Neuronal stem cell (in vitro differentiated cells): ENCODE results near the gene PCDH17.
A peak's percentile ranks its signal among the peaks of the same experiment; 100 is the strongest.

Experiments used
- DNase-seq: peaks from one replicate; pipeline ENCODE4 v3.0.0-alpha.2; 2013; ENCODE audit warnings: low spot score
- H2AFZ ChIP-seq: one replicate; pipeline ENCODE4 v1.6.1; 2013; ENCODE audit warnings: mild to moderate bottlenecking, low read length, inconsistent platforms
- H2AK5ac ChIP-seq: 2 replicates; pipeline ENCODE4 v1.6.1; 2013; ENCODE audit warnings: low read depth, mild to moderate bottlenecking, inconsistent platforms, low read length, moderate library complexity, mixed read lengths
- H2BK120ac ChIP-seq: 2 replicates; pipeline ENCODE4 v1.6.1; 2013; ENCODE audit warnings: low read depth, mild to moderate bottlenecking, inconsistent platforms, low read length, moderate library complexity, mixed read lengths
- H2BK12ac ChIP-seq: one replicate; pipeline ENCODE4 v1.6.1; 2013; ENCODE audit warnings: low read length, inconsistent platforms
- H2BK15ac ChIP-seq: 2 replicates; pipeline ENCODE4 v1.6.1; 2013; ENCODE audit warnings: mild to moderate bottlenecking, low read length, inconsistent platforms, mixed read lengths
- H2BK5ac ChIP-seq: one replicate; pipeline ENCODE4 v1.6.1; 2013; ENCODE audit warnings: inconsistent platforms, mild to moderate bottlenecking, low read length, moderate library complexity
- H3K14ac ChIP-seq: one replicate; pipeline ENCODE4 v1.6.1; 2013; ENCODE audit warnings: low read length, inconsistent platforms
- H3K18ac ChIP-seq: 2 replicates; pipeline ENCODE4 v1.6.1; 2013; ENCODE audit warnings: low read length, inconsistent platforms
- H3K23ac ChIP-seq: 2 replicates; pipeline ENCODE4 v1.6.1; 2013; ENCODE audit warnings: low read depth, mild to moderate bottlenecking, mixed read lengths, low read length, inconsistent platforms; ENCODE audit not compliant: poor library complexity
- H3K27ac ChIP-seq: replicated peaks from 3 replicates; pipeline ENCODE4 v1.5.1; 2013; ENCODE audit warnings: low read length, inconsistent platforms
- H3K27me3 ChIP-seq, 3 experiments: 2 replicates each; pipeline ENCODE4 v1.6.1; 2013; ENCODE audit warnings: low read length in 3 of 3, mild to moderate bottlenecking in 2 of 3, inconsistent platforms in 1 of 3, low read depth in 1 of 3, mixed read lengths in 1 of 3, moderate library complexity in 1 of 3; ENCODE audit not compliant: control insufficient read depth in 3 of 3, insufficient read depth in 3 of 3
- H3K36me3 ChIP-seq, 2 donors: replicated peaks in 1 of 2; 2 replicates each; pipeline ENCODE4 v1.6.1; 2013; ENCODE audit warnings: low read length in 2 of 2; ENCODE audit not compliant: control insufficient read depth in 2 of 2, insufficient read depth in 2 of 2
- H3K4ac ChIP-seq: 2 replicates; pipeline ENCODE4 v1.6.1; 2013; ENCODE audit warnings: inconsistent platforms, mild to moderate bottlenecking, low read length, moderate library complexity
- H3K4me1 ChIP-seq, 2 donors: 1 replicate in 1 of 2; 2 replicates in 1 of 2; pipeline ENCODE4 v1.6.1; 2013; ENCODE audit warnings: low read length in 2 of 2, low read depth in 1 of 2; ENCODE audit not compliant: control insufficient read depth in 2 of 2, insufficient read depth in 1 of 2
- H3K4me2 ChIP-seq: one replicate; pipeline ENCODE4 v1.6.1; 2013; ENCODE audit warnings: mild to moderate bottlenecking, low read length, inconsistent platforms; ENCODE audit not compliant: insufficient read depth, poor library complexity, severe bottlenecking
- H3K4me3 ChIP-seq, 2 donors: 2 replicates each; pipeline ENCODE4 v1.5.1; 2013; ENCODE audit warnings: low read length in 2 of 2, mild to moderate bottlenecking in 2 of 2, inconsistent platforms in 1 of 2, moderate library complexity in 1 of 2
- H3K79me1 ChIP-seq: one replicate; pipeline ENCODE4 v1.6.1; 2013; ENCODE audit warnings: low read depth, mild to moderate bottlenecking, inconsistent platforms, low read length, moderate library complexity
- H3K9ac ChIP-seq: one replicate; pipeline ENCODE4 v1.6.1; 2013; ENCODE audit warnings: mild to moderate bottlenecking, low read depth, low read length, inconsistent platforms; ENCODE audit not compliant: poor library complexity
- H3K9me3 ChIP-seq, 2 donors: replicated peaks in 1 of 2; 2 replicates each; pipeline versions ENCODE3 to v1.6.1; 2013; ENCODE audit warnings: low read length in 2 of 2, mild to moderate bottlenecking in 2 of 2, inconsistent platforms in 1 of 2, low read depth in 1 of 2, mixed read lengths in 1 of 2, moderate library complexity in 1 of 2; ENCODE audit not compliant: control insufficient read depth in 2 of 2, insufficient read depth in 1 of 2
- H4K8ac ChIP-seq: one replicate; pipeline ENCODE4 v1.6.1; 2013; ENCODE audit warnings: low read depth, mild to moderate bottlenecking, inconsistent platforms, low read length, moderate library complexity
- H4K91ac ChIP-seq: one replicate; pipeline ENCODE4 v1.6.1; 2013; ENCODE audit warnings: low read length, low read depth, mild to moderate bottlenecking, inconsistent platforms; ENCODE audit not compliant: poor library complexity
- WGBS, 2 donors: extraction: QIAGEN DNeasy Blood & Tissue Kit; methylation state at CpG; one replicate each; pipeline ENCODE4 v1.1.7; 2013; ENCODE audit warnings: missing lambda C conversion rate in 2 of 2, mixed read lengths in 1 of 2; ENCODE audit not compliant: insufficient read length in 2 of 2, insufficient replicate concordance in 1 of 2; ENCODE audit errors: extremely low coverage in 2 of 2; 5-methylcytosine and 5-hydroxymethylcytosine counted together

Gene PCDH17

GRCh38 chr13:57698851-57699250 lies 67.3 kb downstream of the PCDH17 start:
- H2AK5ac ChIP-seq, result no peak overlapping the region
- no peak overlapping the region for H3K27ac ChIP-seq
- no peak for DNase-seq
- no peak overlapping the region for H3K18ac ChIP-seq
- no peaks in the 10 kb centered on the region for H3K79me1 ChIP-seq
- no peak overlapping the region for H3K4me2 ChIP-seq
- H3K4me1 ChIP-seq, result no peaks in the 10 kb centered on the region
- H2BK120ac ChIP-seq, result no peak overlapping the region
- no peak overlapping the region for H2BK15ac ChIP-seq
- H4K91ac ChIP-seq, result no peak overlapping the region
- no peaks in the 10 kb centered on the region for H3K9me3 ChIP-seq
- H3K23ac ChIP-seq, result no peak overlapping the region
- no peak overlapping the region for H3K14ac ChIP-seq
- H3K4me3 ChIP-seq, result no peak overlapping the region
- H2AFZ ChIP-seq, result no peak overlapping the region
- H3K27me3 ChIP-seq, result no peaks in the 10 kb centered on the region
- no peak overlapping the region for H3K9ac ChIP-seq
- H3K36me3 ChIP-seq, result no peaks in the 10 kb centered on the region
- H4K8ac ChIP-seq, result no peak overlapping the region
- H2BK12ac ChIP-seq, result no peak overlapping the region
- H3K4ac ChIP-seq, result no peak overlapping the region
- H2BK5ac ChIP-seq, result no peak overlapping the region
- no CpG with 5 or more reads among the region's 4 CpGs for WGBS, 2 donors

GRCh38 chr13:57704031-57704430 lies 72.5 kb downstream of the PCDH17 start:
- no peak overlapping the region for H3K9ac ChIP-seq
- no peak overlapping the region for H2BK5ac ChIP-seq
- no peak overlapping the region for H3K18ac ChIP-seq
- no peak for DNase-seq
- H3K4me3 ChIP-seq, result no peak overlapping the region
- H4K91ac ChIP-seq, result no peak overlapping the region
- H2BK120ac ChIP-seq, result no peak overlapping the region
- no peak overlapping the region for H2BK15ac ChIP-seq
- H3K23ac ChIP-seq, result no peak overlapping the region
- WGBS, 2 donors, result no CpG with 5 or more reads among the region's 2 CpGs
- H3K79me1 ChIP-seq, result no peaks in the 10 kb centered on the region
- H3K14ac ChIP-seq, result no peak overlapping the region
- H2AFZ ChIP-seq, result no peak overlapping the region
- H3K27me3 ChIP-seq, result no peaks in the 10 kb centered on the region
- no peak overlapping the region for H3K27ac ChIP-seq
- no peak overlapping the region for H2AK5ac ChIP-seq
- no peak overlapping the region for H3K4me2 ChIP-seq
- H3K9me3 ChIP-seq, result no peaks in the 10 kb centered on the region
- H3K4me1 ChIP-seq, result no peaks in the 10 kb centered on the region
- H2BK12ac ChIP-seq, result no peak overlapping the region
- H3K4ac ChIP-seq, result no peak overlapping the region
- H4K8ac ChIP-seq, result no peak overlapping the region
- no peaks in the 10 kb centered on the region for H3K36me3 ChIP-seq

GRCh38 chr13:57716295-57716694 lies 84.8 kb downstream of the PCDH17 start:
- Histone ChIP-seq H3K27ac (no peak overlapping the region), H2AFZ (no peak overlapping the region), H3K36me3 (no peaks in the 10 kb centered on the region), H3K23ac (no peak overlapping the region), H3K18ac (no peak overlapping the region), H4K91ac (no peak overlapping the region), H3K79me1 (no peaks in the 10 kb centered on the region), H3K14ac (no peak overlapping the region), H3K9ac (no peak overlapping the region), H3K4me1 (no peaks in the 10 kb centered on the region), H2AK5ac (no peak overlapping the region), H3K4me2 (no peak overlapping the region), H3K4ac (no peak overlapping the region), H2BK5ac (no peak overlapping the region), H3K4me3 (no peak overlapping the region), H2BK15ac (no peak overlapping the region), H2BK120ac (no peak overlapping the region), H3K27me3 (no peaks in the 10 kb centered on the region), H2BK12ac (no peak overlapping the region), H3K9me3 (no peaks in the 10 kb centered on the region), H4K8ac (no peak overlapping the region)
- DNase-seq, result no peak
- no CpG with 5 or more reads among the region's 3 CpGs for WGBS, 2 donors

- Histone ChIP-seq H3K4me3 (no peak overlapping the region), H3K14ac (no peak overlapping the region), H2AFZ (no peak overlapping the region), H3K23ac (no peak overlapping the region), H3K27me3 (no peaks in the 10 kb centered on the region), H3K4me2 (peak overlapping the region; percentile 12), H2BK120ac (no peak overlapping the region), H2AK5ac (no peak overlapping the region), H2BK5ac (peak overlapping the region; percentile 80), H3K4ac (no peak overlapping the region), H3K79me1 (no peaks in the 10 kb centered on the region), H3K36me3 (peaks cover 0 to 19% of the 10 kb centered on the region in 2 donors), H3K27ac (peak overlapping the region; percentile 95), H2BK15ac (no peak overlapping the region), H3K4me1 (peaks cover 3 to 11% of the 10 kb centered on the region in 2 donors), H3K18ac (peak overlapping the region; percentile 73), H3K9ac (no peak overlapping the region), H4K91ac (no peak overlapping the region), H4K8ac (no peak overlapping the region), H2BK12ac (no peak overlapping the region), H3K9me3 (no peaks in the 10 kb centered on the region)
- no CpG with 5 or more reads among the region's 12 CpGs for WGBS, 2 donors
- DNase-seq, result peak; percentile 73
Measured at GRCh38 chr13:57724486-57725272, 93.1 kb downstream of the PCDH17 start.
